Smooth muscle cell of the brain vasculature (primary cell): ENCODE measurements around the gene FGL2.
"Not testable (repeated sequence)": the region's sequence is repeated elsewhere in the genome, so short reads cannot be mapped to it uniquely, and the experiment has no call there.

Experiments
- DNase-seq: peaks from one replicate; pipeline ENCODE4 v3.0.0-alpha.2; 2012; ENCODE audit warnings: low read depth, low spot score

FGL2 gene

GRCh38 chr7:77199013-77199966 lies at the start of gene FGL2:
TSS of gene FGL2 (minus strand) at chr7:77199819. CDS start at chr7:77199793, 26 bp downstream.
- peak; percentile 24 for DNase-seq

GRCh38 chr7:77248154-77248553 lies 48.5 kb upstream of the FGL2 start:
- DNase-seq: no peak

- DNase-seq: peak; percentile 55
Measured at GRCh38 chr7:77247206-77247850, 47.7 kb upstream of the FGL2 start.

- no peak for DNase-seq
Measured at GRCh38 chr7:77246026-77246640, 46.5 kb upstream of the FGL2 start.

- no peak for DNase-seq
Measured at GRCh38 chr7:77245015-77245755, 45.6 kb upstream of the FGL2 start.

GRCh38 chr7:77244222-77244934 lies 44.8 kb upstream of the FGL2 start:
- DNase-seq: no peak

DNA sequence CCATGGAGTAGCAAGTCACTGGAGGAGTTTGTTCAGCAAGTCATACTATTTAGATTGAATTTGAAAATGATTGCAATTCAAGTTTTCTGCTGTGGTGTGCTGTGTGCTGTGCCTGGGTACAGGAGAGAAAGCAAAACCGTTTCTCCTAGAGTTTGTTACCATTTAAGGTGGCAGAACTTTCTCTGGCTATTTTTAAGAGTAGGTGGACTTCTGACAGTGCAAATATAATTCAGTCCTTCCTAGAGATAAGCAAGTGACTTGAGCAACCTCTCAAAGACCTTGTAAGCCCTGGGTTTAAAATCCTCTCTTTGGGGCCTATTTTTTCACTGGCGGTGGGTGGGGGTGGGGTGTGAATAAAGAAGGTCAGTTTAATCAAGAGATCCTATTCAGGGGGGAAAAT lies 42.9 kb upstream of the FGL2 start:
- no peak for DNase-seq

DNA sequence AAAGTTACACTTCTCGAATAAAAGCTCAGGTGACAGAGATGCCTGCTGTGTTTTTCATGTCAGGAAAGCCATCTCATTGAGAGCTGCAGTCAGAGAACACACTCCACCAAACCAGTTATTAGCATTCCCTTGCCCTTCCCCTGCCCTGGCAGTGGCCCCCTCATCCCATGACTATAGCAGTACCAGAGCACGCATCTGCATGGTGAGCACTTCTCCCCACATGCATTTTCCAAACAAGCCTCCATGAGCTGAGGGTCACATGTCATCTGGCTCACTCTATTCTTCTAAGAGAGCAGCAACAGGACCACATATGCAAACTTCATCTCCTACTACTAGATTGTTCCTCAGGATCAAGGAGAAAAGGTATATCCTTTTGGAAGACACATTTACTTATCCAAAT lies 42.4 kb upstream of the FGL2 start:
- DNase-seq: no peak

GRCh38 chr7:77239471-77239870 lies 39.9 kb upstream of the FGL2 start:
- no peak for DNase-seq

DNA sequence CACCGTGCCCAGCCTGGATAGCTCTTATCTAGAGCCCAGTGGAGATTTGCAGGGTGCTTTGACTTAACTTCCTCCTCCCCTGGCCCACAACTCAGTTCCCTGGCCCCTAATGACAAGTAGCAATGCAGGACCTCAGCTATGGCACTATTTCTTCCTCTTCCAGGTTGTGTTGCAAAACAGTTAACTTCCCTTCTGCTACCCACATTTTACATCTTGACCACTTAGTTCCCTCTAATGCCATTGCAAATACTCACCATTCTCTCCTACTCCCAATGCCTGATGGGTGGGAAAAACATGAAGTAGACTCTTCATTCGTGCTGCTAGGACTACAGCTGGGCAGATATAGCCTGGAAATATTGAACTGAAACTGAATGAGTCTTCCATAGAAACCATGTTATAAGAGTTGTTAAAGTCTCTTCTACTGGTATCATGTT lies 39.1 kb upstream of the FGL2 start:
- DNase-seq: no peak

DNA sequence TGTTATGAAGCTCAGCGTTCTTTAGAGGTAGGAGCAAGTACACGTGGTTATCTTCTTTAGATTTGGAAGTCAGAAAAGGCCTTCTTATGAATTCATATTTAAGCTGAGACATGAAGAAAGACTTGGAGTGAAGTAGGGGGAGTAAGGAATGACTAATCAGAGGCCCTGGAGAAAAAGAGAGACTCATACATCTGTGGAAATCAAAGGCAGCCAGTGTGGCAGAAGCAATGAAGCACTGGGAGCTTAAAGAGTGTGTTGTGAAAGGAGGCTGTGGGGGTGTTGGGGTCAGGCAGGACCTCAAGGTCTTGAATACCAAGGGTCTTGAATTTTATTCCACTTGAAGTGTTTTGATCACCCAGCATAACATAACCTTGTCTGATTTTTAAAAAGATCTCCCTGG lies 35.7 kb upstream of the FGL2 start:
- no peak for DNase-seq

DNA sequence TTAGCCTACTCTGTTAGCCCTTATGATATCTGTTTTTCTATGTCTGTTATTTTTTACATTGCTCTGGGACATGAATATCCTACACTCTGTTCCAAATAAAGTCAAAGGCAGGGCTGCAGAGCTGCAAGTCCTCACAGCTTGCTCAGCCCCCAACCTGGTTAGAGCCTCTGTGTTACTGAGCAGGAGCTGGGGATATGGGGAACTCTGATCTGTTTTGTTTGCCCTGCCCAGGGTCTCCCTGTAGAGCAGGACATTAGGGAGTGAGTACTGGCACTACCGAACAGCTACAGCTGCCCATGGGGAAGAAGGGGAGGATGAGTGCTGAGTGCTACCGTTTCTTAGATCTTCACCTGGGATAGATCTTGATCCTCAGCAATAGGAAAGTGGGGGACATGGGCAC lies 32.8 kb upstream of the FGL2 start:
- DNase-seq: no peak

DNA sequence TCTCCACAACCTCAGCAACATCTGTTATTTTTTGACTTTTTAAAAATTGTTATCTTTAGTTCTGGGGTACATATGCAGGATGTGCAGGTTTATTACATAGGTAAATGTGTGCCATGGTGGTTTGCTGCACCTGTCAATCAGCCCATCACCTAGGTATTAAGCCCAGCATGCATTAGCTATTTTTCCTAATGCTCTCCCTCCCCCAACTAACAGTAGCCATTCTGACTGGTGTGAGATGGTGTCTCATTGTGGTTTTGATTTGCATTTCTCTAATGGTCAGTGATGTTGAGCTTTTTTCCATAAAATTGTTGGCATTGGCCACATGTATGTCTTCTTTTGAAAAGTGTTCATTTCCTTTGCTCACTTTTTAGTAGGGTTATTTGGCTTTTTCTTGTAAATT lies 29.2 kb upstream of the FGL2 start:
- DNase-seq: not testable (repeated sequence)

- DNase-seq: no peak
Measured at GRCh38 chr7:77226357-77226839, 26.8 kb upstream of the FGL2 start.

DNA sequence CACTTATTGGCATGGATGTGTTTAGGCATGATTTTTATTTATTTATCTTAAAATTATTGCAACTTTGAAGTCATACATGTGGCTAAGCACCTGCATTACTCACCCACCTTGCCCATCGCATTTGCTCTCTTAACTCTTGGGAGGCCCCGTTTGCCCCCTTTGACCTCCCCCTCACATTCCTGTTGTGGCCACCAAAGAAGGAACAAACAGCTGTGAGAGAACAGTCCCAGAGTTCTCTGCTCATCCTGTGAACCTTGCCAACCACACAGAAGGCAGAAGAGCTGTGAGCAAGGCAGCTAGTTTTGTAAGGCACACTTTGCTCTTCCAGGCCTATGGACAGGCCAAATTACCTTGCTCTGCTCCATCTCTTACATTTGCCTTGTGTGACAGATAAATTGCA lies 23.6 kb upstream of the FGL2 start:
- DNase-seq: no peak

DNA sequence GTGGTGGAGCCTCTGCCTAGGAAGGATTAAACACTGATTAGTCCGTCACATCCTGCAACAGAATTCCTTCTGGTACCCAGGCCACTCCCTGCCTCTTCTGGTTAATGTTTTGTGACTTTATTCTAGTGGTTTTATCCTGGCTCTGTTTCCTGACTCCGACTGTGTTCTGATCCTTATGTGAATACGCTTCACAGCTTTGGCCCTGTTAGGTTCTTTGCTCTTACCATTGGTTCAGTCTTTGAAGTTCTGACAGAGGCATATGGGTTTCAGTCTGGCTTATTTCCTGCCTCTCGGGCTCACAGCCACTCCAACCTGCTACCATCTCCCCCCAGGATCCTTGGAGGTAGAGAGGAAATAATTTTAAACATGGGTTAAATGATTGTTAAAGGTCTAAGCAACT lies 23.2 kb upstream of the FGL2 start:
- no peak for DNase-seq

DNA sequence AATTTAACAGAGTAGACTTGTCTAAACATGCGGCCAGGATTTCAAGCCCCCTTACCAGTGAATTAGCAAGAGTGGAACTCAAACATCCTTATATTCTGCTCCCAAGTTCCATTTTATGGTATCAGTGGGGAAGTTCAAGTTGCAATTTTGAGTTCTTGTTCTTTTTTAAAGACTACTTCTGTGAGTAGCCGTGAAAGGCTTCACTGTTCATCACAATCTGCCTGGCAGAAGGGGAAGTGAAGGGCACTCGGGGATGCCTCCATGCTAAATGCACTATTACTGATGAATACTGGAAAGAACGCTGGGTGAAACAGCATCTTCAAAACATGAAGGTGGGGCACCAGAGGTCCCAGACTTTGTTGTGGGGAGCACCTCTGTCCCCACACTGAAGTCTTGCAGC lies 22.4 kb upstream of the FGL2 start:
- DNase-seq: no peak

DNA sequence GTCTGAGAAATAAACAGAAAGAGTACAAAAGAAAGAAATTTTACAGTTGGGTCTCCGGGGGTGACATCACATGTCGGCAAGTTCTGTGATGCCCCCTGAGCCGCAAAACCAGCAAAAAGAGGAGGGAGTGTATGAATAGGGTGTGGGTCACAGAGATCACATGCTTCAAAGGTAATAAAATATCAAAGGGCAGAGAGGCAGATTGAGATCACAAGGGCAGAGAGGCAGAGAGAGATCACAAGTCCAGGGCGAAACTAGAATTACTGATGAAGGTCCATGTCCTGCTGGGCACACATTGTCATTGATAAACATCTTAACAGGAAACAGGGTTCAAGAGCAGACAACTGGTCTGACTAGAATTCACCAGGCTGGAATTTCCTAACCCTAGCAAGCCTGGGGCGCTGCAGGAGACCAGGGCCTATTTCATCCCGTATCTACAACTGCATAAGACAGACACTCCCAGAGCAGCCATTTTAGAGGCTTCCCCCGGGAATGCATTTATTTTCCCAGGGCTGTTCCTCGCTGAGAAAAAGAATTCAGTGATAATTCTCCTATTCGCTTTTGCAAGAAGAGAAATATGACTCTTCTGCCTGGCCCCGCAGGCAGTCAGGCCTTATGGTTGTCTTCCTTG lies 20.2 kb upstream of the FGL2 start:
- not testable (repeated sequence) for DNase-seq

GRCh38 chr7:77217474-77218185 lies 18.0 kb upstream of the FGL2 start:
- no peak for DNase-seq
